GM19468 (cell line): ENCODE data around the gene YPEL2.
"Not testable (repeated sequence)": the region's sequence is repeated elsewhere in the genome, so short reads cannot be mapped to it uniquely, and the experiment has no call there.

Experiments used
- ATAC-seq: cut with Tn5 transposase; IDR thresholded peaks from one replicate; pipeline ENCODE4 v1.9.1; 2021; ENCODE audit warnings: mild to moderate bottlenecking, moderate library complexity, moderate number of reproducible peaks; ENCODE audit not compliant: unreplicated experiment; ENCODE audit errors: extremely low read depth

YPEL2 gene

DNA sequence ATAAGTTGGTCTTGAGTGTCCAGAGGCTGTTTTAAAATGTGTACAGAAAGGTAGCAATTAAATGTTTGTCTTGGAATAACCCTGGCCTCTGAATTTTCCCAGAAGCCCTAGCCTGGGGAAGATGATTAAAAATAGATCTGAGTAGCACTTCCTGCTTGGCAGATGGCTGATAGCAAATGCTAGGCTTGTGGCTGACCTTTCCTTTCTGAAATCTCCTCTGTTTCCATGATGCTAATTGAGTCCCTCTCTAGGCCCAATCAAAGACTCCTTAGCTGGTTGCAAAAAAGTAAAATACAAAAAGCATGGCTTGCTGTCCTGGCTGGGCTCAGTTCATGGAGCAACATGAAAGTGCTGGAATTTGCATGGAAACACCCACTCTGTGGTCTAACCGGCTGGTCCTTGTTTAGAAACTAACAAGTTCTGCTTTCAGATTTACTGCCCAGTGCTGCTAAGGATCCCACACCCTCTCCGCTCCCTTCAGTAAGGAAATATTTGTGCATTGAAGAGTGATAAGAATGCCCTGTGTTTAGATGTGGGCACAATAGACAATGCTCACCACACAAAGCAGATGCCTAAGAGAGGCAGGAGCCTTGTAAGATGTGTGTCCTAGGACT is 40.8 kb downstream of the YPEL2 start:
- ATAC-seq: no peak

DNA sequence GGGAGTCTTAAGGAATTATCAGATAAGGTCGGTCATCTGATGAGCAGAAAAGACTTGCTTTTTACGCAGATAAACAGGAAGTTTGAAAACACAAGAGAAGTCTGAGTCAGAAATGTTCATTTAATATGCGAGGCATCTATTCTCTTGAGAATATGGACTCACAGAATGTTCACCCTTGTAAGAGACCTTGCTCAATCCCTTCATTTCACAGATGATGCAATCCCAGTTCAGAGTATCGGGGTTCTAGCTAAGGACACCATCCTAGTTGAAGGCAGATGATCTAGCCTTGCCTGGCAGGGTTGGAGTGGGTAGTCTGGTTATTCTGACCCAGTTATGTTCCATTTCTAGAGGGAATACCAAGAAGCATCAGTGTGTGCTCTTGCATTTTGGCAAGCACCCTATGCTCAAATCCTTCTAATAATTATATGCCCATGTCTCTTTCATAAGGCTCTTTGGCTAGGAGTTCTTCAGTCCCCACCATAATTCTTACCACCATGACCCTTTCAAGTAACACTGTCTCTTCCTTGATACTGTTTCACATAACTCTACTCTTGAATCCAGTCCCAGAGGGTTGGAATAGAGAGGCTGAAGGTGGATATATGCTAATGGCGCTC is 42.5 kb downstream of the YPEL2 start:
- ATAC-seq: no peak

DNA sequence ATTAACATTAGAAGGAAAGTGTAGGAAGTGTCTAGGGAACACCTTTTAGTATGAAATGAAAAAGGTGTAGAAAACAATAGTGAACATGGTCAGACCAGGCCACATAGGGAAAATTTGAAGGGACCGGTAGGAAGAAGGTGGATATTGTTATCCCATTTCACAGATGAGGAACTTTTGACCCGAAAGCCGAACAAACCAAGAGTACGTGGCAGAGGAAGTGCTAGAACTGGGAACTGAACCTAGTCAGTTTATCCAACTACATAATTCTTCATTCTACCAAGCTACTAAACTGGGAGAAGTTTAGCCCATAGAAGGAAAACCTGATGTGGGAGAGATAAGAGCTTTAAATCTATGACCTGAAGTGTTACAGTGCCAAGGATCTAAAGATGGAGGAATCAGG is 43.2 kb downstream of the YPEL2 start:
- ATAC-seq: no peak

DNA sequence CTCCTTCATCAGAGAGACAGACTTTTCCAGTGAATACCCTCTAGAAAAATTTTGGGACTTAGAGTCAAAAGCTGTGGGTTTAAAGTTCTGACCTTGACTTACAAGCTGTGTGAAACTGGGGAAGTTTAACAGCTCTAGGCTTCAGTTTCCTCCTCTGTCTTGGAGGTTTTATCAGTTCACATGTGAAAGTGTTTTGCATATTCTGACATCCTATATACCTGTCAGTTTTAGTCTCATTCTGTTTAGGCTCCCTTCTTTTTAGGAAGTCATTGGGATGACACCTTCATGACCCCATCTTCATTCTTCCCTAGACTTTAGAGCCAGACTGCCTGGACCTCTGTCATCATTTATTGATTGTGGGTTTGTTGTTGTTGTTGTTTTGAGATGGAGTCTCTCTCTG is 44.4 kb downstream of the YPEL2 start:
- ATAC-seq: no peak

DNA sequence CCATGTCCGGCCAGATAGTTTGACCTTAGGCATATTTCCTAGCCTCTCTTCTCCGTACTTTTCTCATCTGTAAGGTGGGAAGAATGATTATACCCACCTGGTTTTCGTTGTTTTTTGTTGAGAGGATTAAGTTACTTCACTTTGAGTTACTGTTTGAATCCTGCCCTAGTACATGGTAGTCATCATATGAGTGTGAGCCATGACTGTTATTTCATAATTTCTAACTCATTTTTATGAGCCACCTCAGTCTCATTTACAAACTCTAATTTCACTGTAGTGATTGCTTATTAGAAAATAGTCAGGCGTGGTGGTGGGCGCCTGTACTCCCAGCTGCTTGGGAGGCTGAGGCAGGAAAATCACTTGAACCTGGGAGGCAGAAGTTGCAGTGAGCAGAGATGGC is 45.1 kb downstream of the YPEL2 start:
- ATAC-seq: no peak

DNA sequence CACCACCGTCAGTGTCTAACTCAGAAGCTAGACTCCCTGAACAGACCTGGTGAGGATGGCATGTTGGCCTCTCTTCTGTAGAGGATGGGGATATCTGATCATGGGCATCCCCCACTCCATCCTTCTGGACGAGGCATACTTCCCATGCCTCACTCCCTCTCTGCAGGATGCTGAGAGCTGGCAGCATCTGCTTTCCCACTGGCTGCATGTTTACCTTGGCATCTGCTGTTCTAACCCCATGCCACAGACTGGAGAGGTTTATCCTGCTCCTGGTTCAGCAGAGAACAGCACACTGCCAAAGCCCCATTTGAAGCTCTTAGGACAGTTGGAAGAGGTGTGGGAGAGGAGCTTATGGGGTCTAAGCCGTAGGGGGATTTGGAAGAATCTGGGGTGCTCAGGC is 46.0 kb downstream of the YPEL2 start:
- ATAC-seq: no peak

DNA sequence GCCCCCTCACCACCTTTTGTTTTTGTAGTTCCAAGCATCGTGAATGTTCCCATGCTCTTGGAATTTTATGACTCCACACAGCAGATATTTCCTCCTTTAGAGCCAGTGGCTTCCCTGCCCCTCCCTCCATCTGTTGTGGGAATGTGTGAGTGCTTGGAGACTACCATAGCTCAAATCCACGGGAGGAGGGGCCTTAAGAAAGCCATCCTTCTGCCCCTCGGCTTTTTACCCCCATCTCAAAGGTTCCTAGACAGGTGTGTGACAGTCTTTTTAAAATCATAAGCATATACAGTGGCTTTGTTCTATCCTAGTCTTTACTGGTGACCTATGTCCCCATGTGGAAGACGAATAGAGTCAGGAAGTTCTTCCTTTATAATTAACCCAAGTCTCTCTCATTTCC is 47.2 kb downstream of the YPEL2 start:
- no peak for ATAC-seq

DNA sequence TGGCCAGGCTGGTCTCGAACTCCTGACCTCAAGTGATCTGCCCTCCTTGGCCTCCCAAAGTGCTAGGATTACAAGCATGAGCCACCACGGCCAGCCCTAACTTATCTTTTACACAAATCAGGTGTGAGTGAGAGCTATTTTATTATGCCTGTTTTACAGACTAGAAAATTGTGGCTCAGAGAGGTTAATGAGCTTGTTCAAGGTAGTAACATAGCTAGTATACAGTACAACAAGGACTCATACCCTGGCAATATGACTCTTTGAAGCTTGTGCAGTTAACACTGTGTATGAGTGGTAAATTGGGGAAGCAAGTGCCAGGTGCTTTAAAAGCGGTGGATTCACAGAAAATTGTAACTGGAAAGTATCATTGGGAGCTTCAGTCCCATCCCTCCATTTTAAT is 49.0 kb downstream of the YPEL2 start:
- ATAC-seq: no peak

DNA sequence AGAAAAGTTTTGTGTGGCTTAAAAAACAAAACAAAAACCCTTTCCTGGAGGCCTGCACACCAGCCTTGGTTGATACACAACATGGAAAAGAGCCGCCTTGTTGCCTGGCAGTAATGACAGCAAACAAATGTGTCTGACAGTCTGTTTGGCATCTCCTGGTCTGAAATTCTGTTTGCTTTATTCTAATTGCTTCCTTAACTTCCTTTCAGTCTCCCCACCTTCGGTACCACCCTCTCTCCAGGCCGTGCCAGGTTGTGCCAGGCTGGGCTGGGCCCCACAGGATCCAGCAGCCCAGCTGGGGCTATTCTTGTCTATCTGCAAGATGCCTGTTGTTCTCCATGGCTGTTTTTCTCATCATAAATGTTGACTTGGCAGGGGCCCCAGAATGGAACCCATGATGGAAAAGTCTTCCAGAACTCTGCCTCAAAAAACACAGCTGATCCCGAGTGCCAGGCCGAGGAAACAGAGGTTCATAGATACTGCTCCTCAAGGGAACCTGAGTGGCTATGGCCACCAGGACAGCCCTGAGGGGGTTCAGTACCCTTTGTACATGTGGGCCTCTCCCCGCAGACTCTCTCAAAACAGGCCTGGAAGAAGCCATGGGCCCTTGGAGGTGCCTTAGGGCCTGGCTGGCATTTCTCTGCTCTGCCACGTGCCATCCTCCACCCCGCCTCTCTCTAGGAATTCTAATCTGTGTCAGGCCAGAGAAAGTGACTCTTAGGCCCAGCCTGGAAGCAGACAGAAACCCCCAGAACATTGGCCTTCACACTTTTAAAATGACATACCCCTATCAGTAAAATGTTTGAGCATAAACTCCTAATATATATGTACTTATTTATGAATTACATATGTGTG is 50.5 kb downstream of the YPEL2 start:
- ATAC-seq: no peak

DNA sequence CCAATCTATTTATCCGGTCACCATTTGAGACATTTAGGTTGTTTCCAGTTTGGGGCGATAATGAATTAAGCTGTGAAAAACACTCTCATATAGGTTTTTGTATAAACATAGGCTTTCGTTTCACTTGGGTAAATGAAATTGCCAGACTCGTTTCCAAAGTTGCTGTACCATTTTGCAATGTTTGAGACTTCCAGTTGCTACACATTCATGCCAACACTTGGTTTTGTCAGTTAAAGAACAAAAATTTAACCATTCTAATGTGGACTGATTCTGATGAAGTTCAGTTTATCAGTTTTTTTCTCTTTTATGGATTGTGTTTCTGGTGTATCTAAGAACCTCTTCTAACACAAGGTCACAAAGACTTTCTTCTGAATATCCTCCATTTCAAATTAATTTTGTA is 52.4 kb downstream of the YPEL2 start:
- ATAC-seq: no peak

DNA sequence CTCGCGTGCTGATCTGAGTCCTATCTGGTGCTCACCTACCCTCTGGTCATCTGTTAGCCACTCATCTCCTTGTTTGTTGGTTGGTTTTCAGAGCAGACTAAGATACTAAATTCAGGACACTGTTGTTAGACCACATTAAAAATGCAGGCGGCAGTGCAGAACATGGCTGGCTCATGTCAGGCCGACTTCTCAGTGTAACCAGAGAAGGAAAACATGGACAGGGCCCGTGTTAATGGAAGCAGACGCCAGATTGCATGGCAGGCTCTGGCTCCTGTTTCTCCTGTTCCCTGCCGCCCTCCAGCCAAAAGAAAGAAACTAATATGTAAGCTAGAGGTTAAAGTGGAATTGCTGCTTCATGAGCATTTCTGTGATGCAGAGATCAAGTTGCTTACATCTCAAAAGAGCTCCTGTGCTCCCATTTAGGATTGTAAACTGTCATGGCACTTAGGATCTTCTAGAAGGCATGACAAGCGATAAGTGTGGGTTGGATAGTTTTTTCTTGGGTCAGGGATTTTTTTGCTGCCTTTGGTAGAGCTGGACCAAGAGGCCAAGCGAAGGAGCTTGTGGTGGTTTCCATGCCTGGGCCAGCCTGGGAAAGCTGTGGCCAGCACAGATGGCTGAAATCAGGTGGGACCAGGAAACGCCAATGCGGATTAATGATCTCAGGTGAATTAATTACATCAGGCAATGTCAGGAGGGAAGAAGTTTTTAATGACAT is 56.1 kb downstream of the YPEL2 start:
- no peak for ATAC-seq

DNA sequence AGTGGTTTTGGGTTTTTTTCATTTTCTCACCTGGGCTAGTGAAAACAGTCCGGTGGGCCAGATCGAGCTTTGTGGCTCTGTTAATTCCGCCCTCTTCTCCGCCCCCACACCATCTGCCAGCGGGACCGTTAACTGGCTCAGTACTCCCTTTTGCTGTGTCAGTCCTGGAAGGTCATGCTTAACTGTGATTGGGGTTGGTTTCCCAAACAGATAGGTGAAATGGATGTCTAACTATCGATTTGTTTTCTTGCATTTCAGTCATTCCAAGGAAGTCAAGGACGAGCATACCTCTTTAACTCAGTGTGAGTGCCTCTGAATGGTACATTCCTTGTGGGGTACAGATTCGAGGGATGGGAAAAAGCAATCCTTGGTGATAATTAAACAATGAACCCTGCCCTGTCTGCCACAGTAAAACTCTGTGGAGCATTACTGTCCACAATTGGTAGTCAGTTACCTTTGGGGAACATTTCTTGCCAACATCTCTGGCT is 56.7 kb downstream of the YPEL2 start:
- ATAC-seq: no peak

DNA sequence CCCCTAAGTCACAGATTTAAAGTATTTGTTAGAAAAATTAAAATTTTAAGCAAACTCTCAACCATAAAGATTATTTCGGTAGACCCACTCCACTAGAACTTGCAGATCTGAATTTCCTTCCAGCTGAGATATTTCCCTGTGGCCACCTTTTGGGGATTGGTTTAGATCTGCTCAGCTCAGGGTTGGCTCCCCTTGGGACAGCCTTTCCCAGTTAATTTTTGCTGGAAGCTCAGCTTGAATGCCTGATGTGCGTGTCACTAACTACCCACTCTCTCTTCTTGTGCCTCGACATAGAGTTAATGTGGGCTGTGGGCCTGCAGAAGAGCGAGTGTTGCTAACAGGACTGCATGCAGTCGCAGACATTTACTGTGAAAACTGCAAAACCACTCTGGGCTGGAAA is 57.6 kb downstream of the YPEL2 start:
- no peak for ATAC-seq

DNA sequence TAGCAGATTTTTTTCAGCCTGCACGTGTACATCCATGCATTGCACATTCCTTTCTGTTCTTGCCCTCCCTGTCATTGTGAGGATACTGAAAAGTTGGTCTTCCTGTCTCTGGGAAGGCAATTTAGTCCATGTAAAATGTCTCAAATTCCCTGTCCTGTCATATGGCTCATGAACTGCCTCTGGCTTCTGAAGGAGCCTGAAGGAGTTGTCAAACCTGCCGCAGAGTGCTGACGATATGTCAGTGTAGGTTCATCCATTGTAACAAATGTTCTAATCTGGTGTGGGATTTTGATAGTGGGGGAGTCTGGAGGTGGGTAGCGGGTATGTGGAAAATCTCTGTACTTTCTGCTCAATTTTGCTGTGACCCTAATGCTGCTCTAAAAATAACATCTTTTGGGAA is 59.6 kb downstream of the YPEL2 start:
- ATAC-seq: no peak

DNA sequence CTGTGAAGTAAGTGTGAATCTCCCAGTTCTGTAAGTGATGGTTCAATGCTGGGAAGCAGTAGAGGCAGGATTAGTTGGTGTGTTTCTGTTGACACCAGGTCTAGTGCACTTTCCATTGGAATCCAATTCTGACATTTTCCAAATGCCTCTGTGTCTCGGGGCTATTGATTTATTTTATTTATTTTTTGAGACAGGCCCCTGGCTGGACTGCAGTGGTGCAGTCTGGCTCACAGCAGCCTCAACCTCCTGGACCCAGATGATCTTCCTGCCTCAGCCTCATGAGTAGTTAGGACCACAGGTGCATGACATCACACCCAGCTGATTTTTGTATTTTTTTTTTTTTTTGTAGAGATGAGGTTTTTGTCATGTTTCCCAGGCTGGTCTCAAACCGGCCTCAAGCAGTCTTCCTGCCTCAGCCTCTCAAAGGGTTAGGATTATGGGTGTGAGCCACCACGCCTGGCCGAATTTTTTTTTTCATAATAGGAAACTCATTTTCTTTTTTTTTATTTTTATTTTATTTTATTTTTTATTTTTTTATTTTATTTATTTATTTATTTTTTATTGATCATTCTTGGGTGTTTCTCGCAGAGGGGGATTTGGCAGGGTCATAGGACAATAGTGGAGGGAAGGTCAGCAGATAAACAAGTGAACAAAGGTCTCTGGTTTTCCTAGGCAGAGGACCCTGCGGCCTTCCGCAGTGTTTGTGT is 61.7 kb downstream of the YPEL2 start:
- ATAC-seq: no peak

DNA sequence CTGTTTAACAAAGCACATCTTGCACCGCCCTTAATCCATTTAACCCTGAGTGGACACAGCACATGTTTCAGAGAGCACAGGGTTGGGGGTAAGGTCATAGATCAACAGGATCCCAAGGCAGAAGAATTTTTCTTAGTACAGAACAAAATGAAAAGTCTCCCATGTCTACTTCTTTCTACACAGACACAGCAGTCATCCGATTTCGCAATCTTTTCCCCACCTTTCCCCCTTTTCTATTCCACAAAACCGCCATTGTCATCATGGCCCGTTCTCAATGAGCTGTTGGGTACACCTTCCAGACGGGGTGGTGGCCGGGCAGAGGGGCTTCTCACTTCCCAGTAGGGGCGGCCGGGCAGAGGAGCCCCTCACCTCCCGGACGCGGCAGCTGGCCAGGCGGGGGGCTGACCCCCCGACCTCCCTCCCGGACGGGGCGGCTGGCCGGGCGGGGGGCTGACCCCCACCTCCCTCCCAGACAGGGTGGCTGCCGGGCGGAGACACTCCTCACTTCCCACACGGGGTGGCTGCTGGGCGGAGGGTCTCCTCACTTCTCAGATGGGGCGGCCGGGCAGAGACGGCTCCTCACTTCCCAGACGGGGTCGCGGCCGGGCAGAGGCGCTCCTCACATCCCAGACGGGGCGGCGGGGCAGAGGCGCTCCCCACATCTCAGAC is 62.4 kb downstream of the YPEL2 start:
- ATAC-seq: not testable (repeated sequence)

DNA sequence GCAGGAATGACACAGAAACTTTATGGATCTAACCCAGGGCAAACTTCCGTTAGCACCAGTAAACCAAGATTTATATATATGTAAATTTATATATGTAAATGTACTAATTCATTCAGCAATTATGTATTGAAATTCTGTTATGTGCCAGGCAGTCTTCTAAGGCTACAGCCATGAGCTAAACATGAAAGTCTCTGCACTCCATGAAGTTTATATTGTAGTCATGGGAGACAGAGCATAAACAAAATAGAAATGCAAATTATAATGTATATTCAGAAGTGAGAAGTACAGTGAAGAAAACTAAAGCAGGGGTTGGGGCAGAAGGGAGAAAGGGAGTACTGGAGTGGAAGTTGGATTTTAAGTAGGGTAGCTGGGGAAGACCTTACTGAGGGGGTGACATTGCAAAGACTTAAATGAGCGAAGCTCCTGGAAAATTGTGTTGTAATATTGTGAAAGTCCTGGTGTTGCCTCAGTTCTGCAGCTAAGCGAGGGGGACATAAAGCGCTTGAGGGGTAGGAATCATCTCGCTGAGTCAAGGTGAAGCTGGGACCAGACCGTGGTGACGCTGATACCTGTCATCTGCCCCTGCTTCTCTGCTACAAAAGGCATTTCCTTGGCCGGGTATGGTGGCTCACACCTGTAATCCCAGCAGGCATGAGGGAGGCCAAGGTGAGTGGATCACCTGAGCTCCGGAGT is 64.8 kb downstream of the YPEL2 start:
- ATAC-seq: no peak

DNA sequence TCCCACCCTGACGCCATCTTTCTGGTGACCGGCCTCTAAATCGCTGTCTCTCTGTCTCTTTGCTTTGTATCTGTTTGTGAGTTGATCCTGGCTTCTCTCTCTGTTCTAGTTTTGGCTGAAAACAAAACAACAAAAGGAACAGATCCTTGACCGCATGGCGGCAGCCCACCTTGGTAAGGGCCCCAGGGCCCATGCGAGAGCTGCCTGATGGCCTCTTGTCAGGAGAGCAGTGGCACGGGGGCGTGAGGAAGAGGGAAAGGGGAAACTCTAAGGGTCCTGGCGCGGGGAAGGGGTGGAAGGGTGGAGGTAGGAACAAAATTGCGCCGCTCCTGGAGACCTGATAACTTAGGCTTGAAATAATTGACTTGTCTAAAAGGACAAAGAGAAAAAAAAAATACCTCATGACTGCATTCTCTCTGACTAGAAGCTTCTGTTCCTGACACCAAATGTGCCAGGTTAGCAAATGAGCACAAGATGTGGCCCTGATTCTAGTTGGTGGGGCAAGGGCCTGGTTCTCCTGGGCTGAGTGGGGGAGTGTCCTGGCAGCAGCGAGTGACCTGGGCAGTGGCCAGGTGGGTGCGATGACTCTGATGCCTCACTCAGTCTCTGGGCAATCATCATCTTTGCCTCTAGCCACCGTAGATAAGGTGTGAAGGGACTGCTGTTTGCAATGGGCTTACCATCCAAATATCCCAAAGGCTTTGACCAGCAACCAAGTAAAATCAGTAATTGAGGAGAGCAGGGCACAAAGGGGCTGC is 66.0 kb downstream of the YPEL2 start:
- no peak for ATAC-seq
